Liver (tissue), 3 donors: ENCODE data around the gene NBEAL2.

Experiments used
- ATF3 ChIP-seq: IDR thresholded peaks from 2 replicates; pipeline ENCODE4 v1.6.1; 2016; ENCODE audit warnings: antibody characterized with exemption
- CTCF ChIP-seq: fragments of 150-350 bp; IDR thresholded peaks from 2 replicates; pipeline ENCODE4 v1.5.1; 2017; ENCODE audit warnings: improper control_type of control experiment, low read depth, low read length; ENCODE audit not compliant: missing input control
- FOXA1 ChIP-seq: IDR thresholded peaks from 2 replicates; pipeline ENCODE4 v1.6.1; 2016; ENCODE audit warnings: antibody characterized with exemption
- GABPA ChIP-seq, 2 donors: IDR thresholded peaks in 1 of 2; conservative IDR thresholded peaks in 1 of 2; 2 replicates each; pipeline ENCODE4 v1.6.1; 2016; ENCODE audit warnings: antibody characterized with exemption in 2 of 2, mild to moderate bottlenecking in 1 of 2, moderate library complexity in 1 of 2
- HNF4A ChIP-seq, 2 donors: conservative IDR thresholded peaks; 2 replicates each; pipeline ENCODE4 v1.6.1; 2016; ENCODE audit warnings: antibody characterized with exemption in 2 of 2, mild to moderate bottlenecking in 2 of 2
- JUND ChIP-seq, 2 donors: IDR thresholded peaks; 2 replicates each; pipeline ENCODE4 v1.6.1; 2016; ENCODE audit warnings: antibody characterized with exemption in 2 of 2
- MAX ChIP-seq: IDR thresholded peaks from 2 replicates; pipeline ENCODE4 v1.6.1; 2016; ENCODE audit warnings: antibody characterized with exemption
- NR2F2 ChIP-seq: IDR thresholded peaks from 2 replicates; pipeline ENCODE4 v1.6.1; 2016; ENCODE audit warnings: antibody characterized with exemption
- RAD21 ChIP-seq, 2 donors: IDR thresholded peaks; 2 replicates each; pipeline ENCODE4 v1.6.1; 2016; ENCODE audit warnings: antibody characterized with exemption in 2 of 2, mild to moderate bottlenecking in 2 of 2
- REST ChIP-seq: IDR thresholded peaks from 2 replicates; pipeline ENCODE4 v1.6.1; 2016; ENCODE audit warnings: antibody characterized with exemption, mild to moderate bottlenecking
- RXRA ChIP-seq, 2 donors: IDR thresholded peaks; 2 replicates each; pipeline ENCODE4 v1.6.1; 2017 to 2018; ENCODE audit warnings: antibody characterized with exemption in 2 of 2, mild to moderate bottlenecking in 1 of 2
- SP1 ChIP-seq: IDR thresholded peaks from 2 replicates; pipeline ENCODE4 v1.6.1; 2018; ENCODE audit warnings: antibody characterized with exemption, mild to moderate bottlenecking
- TAF1 ChIP-seq: conservative IDR thresholded peaks from 2 replicates; pipeline ENCODE4 v1.6.1; 2016; ENCODE audit warnings: antibody characterized with exemption, mild to moderate bottlenecking
- YY1 ChIP-seq: IDR thresholded peaks from 2 replicates; pipeline ENCODE4 v1.6.1; 2016; ENCODE audit warnings: antibody characterized with exemption, mild to moderate bottlenecking
- donor health status: healthy.
- donor health status: healthy.

- TF ChIP-seq CTCF = no peak
- no peak for TF ChIP-seq YY1
- TF ChIP-seq REST = no peak
- no peak for TF ChIP-seq TAF1
- no peak for TF ChIP-seq GABPA (IDR thresholded peaks at IDR 0.05 in 1 of 2, conservative IDR thresholded peaks at IDR 0.05 in 1 of 2)
- no peak for TF ChIP-seq MAX
- TF ChIP-seq RXRA (IDR thresholded peaks at IDR 0.05) = no peak
- TF ChIP-seq SP1 = no peak
- TF ChIP-seq HNF4A (conservative IDR thresholded peaks at IDR 0.05) = no peak
- no peak for TF ChIP-seq FOXA1
- no peak for TF ChIP-seq NR2F2
- no peak for TF ChIP-seq ATF3
- TF ChIP-seq JUND (IDR thresholded peaks at IDR 0.05) = no peak
- no peak for TF ChIP-seq RAD21 (IDR thresholded peaks at IDR 0.05)
Measured at GRCh38 chr3:47011371-47011770, 31.9 kb downstream of the NBEAL2 start.
